H9 (cell line): Measurements from ENCODE around the gene MYDGF. TPM values are rescaled to one million over a fixed set of nuclear protein-coding genes. Genes with fewer than 3 reads are reported as not detected.

Experiments used
- DNase-seq: peaks from one replicate; pipeline ENCODE4 v3.0.0-alpha.2; 2017
- H2AFZ ChIP-seq: one replicate; pipeline ENCODE4 v1.6.1; 2013; ENCODE audit warnings: mild to moderate bottlenecking, low read length, control low read depth, moderate library complexity
- H2AK5ac ChIP-seq: 2 replicates; pipeline ENCODE4 v1.6.1; 2013; ENCODE audit warnings: low read length, control low read depth, mixed read lengths; ENCODE audit not compliant: insufficient read length
- H2BK120ac ChIP-seq: one replicate; pipeline ENCODE4 v1.6.1; 2013; ENCODE audit warnings: low read depth, mild to moderate bottlenecking, low read length, control low read depth, inconsistent platforms; ENCODE audit not compliant: poor library complexity, severe bottlenecking
- H2BK12ac ChIP-seq: 2 replicates; pipeline ENCODE4 v1.6.1; 2013; ENCODE audit warnings: low read length, control low read depth, mixed read lengths, low read depth; ENCODE audit not compliant: insufficient read length
- H2BK15ac ChIP-seq: 2 replicates; pipeline ENCODE4 v1.6.1; 2013; ENCODE audit warnings: low read depth, low read length, control low read depth
- H2BK20ac ChIP-seq: one replicate; pipeline ENCODE4 v1.6.1; 2013; ENCODE audit warnings: low read depth, mild to moderate bottlenecking, low read length, control low read depth, inconsistent platforms; ENCODE audit not compliant: poor library complexity, severe bottlenecking
- H2BK5ac ChIP-seq: 2 replicates; pipeline ENCODE4 v1.6.1; 2013; ENCODE audit warnings: low read length, control low read depth, mixed read lengths; ENCODE audit not compliant: insufficient read length
- H3K14ac ChIP-seq: 2 replicates; pipeline ENCODE4 v1.6.1; 2013; ENCODE audit warnings: low read length, control low read depth; ENCODE audit not compliant: insufficient read depth
- H3K18ac ChIP-seq: 2 replicates; pipeline ENCODE4 v1.6.1; 2013; ENCODE audit warnings: low read depth, mild to moderate bottlenecking, mixed read lengths, low read length, control low read depth; ENCODE audit not compliant: insufficient read length
- H3K23ac ChIP-seq: 2 replicates; pipeline ENCODE4 v1.6.1; 2013; ENCODE audit warnings: low read length, control low read depth, mixed read lengths, low read depth; ENCODE audit not compliant: insufficient read length
- H3K23me2 ChIP-seq: 2 replicates; pipeline ENCODE4 v1.6.1; 2013; ENCODE audit warnings: low read depth, mild to moderate bottlenecking, mixed read lengths, low read length, control low read depth; ENCODE audit not compliant: insufficient read length, poor library complexity, severe bottlenecking
- H3K27ac ChIP-seq: 2 replicates; pipeline ENCODE4 v1.5.1; 2013; ENCODE audit warnings: low read length, control low read depth, mixed read lengths, low read depth; ENCODE audit not compliant: insufficient read length
- H3K27me3 ChIP-seq: 2 replicates; pipeline ENCODE4 v1.6.1; 2013; ENCODE audit warnings: low read length, control low read depth, inconsistent platforms; ENCODE audit not compliant: insufficient read depth
- H3K4ac ChIP-seq: 2 replicates; pipeline ENCODE4 v1.6.1; 2013; ENCODE audit warnings: low read depth, mild to moderate bottlenecking, control low read depth, inconsistent platforms, low read length, moderate library complexity
- H3K4me1 ChIP-seq: 2 replicates; pipeline ENCODE4 v1.6.1; 2013; ENCODE audit warnings: low read length, control low read depth, inconsistent platforms; ENCODE audit not compliant: insufficient read depth
- H3K4me2 ChIP-seq: 2 replicates; pipeline ENCODE4 v1.6.1; 2013; ENCODE audit warnings: low read length, control low read depth, mixed read lengths; ENCODE audit not compliant: insufficient read length, insufficient read depth
- H3K56ac ChIP-seq: 2 replicates; pipeline ENCODE4 v1.6.1; 2013; ENCODE audit warnings: low read depth, mild to moderate bottlenecking, mixed read lengths, low read length, control low read depth; ENCODE audit not compliant: insufficient read length
- H3K79me1 ChIP-seq: 2 replicates; pipeline ENCODE4 v1.6.1; 2013; ENCODE audit warnings: low read depth, mild to moderate bottlenecking, moderate library complexity, low read length, control low read depth, inconsistent platforms; ENCODE audit not compliant: insufficient read depth, poor library complexity, severe bottlenecking
- H3K79me2 ChIP-seq: 2 replicates; pipeline ENCODE4 v1.6.1; 2013; ENCODE audit warnings: low read length, control low read depth, inconsistent platforms; ENCODE audit not compliant: insufficient read depth
- H3K9ac ChIP-seq: 2 replicates; pipeline ENCODE4 v1.6.1; 2013; ENCODE audit warnings: low read length, control low read depth, mixed read lengths; ENCODE audit not compliant: insufficient read length; ENCODE audit errors: extremely low read depth
- H3K9me3 ChIP-seq: one replicate; pipeline ENCODE4 v1.6.1; 2013; ENCODE audit warnings: low read depth, low read length, inconsistent platforms; ENCODE audit not compliant: control insufficient read depth
- H3T11ph ChIP-seq: one replicate; pipeline ENCODE4 v1.6.1; 2013; ENCODE audit warnings: mild to moderate bottlenecking, low read length, control low read depth, inconsistent platforms
- H4K20me1 ChIP-seq: one replicate; pipeline ENCODE4 v1.6.1; 2013; ENCODE audit not compliant: control insufficient read depth, insufficient read length, insufficient read depth
- H4K5ac ChIP-seq: 2 replicates; pipeline ENCODE4 v1.6.1; 2013; ENCODE audit warnings: low read depth, mild to moderate bottlenecking, mixed read lengths, low read length, control low read depth; ENCODE audit not compliant: insufficient read length
- H4K8ac ChIP-seq: replicated peaks from 2 replicates; pipeline ENCODE4 v1.6.1; 2013; ENCODE audit warnings: low read length, control low read depth, mixed read lengths, low read depth; ENCODE audit not compliant: insufficient read length
- H4K91ac ChIP-seq: 2 replicates; pipeline ENCODE4 v1.6.1; 2013; ENCODE audit warnings: low read depth, mild to moderate bottlenecking, moderate library complexity, mixed read lengths, low read length, control low read depth; ENCODE audit not compliant: insufficient read length
- H3K27ac Mint-ChIP-seq, 3 experiments: 2 replicates in 2 of 3; 3 replicates in 1 of 3; pipeline ENCODE4 v1.8.0; 2020 to 2021; ENCODE audit warnings: mixed read lengths in 3 of 3, mild to moderate bottlenecking in 1 of 3, moderate library complexity in 1 of 3
- H3K27me3 Mint-ChIP-seq: 2 replicates; pipeline ENCODE4 v1.8.0; 2021; ENCODE audit warnings: low read depth, mild to moderate bottlenecking, moderate library complexity, mixed read lengths
- H3K36me3 Mint-ChIP-seq, 3 experiments: 2 replicates in 2 of 3; 3 replicates in 1 of 3; pipeline ENCODE4 v1.8.0; 2020 to 2021; ENCODE audit warnings: low read depth in 3 of 3, mixed read lengths in 3 of 3; ENCODE audit not compliant: insufficient read depth in 1 of 3
- H3K4me1 Mint-ChIP-seq, 2 experiments: 2 replicates each; pipeline ENCODE4 v1.8.0; 2020; ENCODE audit warnings: mixed read lengths in 2 of 2
- H3K4me3 Mint-ChIP-seq, 2 experiments: 2 replicates in 1 of 2; 3 replicates in 1 of 2; pipeline ENCODE4 v1.8.0; 2020 to 2021; ENCODE audit warnings: mild to moderate bottlenecking in 2 of 2, mixed read lengths in 2 of 2, moderate library complexity in 1 of 2
- H3K9me3 Mint-ChIP-seq, 2 experiments: 2 replicates in 1 of 2; 3 replicates in 1 of 2; pipeline ENCODE4 v1.8.0; 2020; ENCODE audit warnings: mild to moderate bottlenecking in 2 of 2, mixed read lengths in 2 of 2, moderate library complexity in 1 of 2
- CTCF ChIP-seq: fragments of 200-600 bp; sonication (generic); conservative IDR thresholded peaks from 3 replicates; pipeline ENCODE4 v1.8.0; 2021; ENCODE audit warnings: antibody characterized with exemption, mild to moderate bottlenecking
- WGBS: extraction: QIAGEN DNeasy Blood & Tissue Kit; methylation state at CpG from one replicate; pipeline ENCODE4 v1.1.7; 2013; ENCODE audit warnings: missing lambda C conversion rate, low lambda C conversion rate, mixed read lengths; ENCODE audit not compliant: insufficient read length; ENCODE audit errors: extremely low coverage; 5-methylcytosine and 5-hydroxymethylcytosine counted together
- total RNA-seq: library from RNA; stranded (reverse); gene quantifications from 2 replicates; pipeline ENCODE4 v1.2.1, GENCODE V29; 2021

MYDGF gene
- total RNA-seq, 1 experiment from 2014 or later = 43.4 TPM

GRCh38 chr19:4695224-4695731 lies 25.1 kb upstream of the MYDGF start:
- H4K20me1 ChIP-seq = no peaks in the 10 kb centered on the region
- H2BK120ac ChIP-seq = no peak overlapping the region
- no peak overlapping the region for H3K56ac ChIP-seq
- H3K23ac ChIP-seq = no peak overlapping the region
- no peaks in the 10 kb centered on the region for H3K27me3 Mint-ChIP-seq
- H3K4me3 Mint-ChIP-seq = no peak overlapping the region
- no peaks in the 10 kb centered on the region for H3K79me2 ChIP-seq
- no peak overlapping the region for H4K91ac ChIP-seq
- H3K79me1 ChIP-seq = no peaks in the 10 kb centered on the region
- H3K36me3 Mint-ChIP-seq = peaks cover 27 to 75% (median 64%) of the 10 kb centered on the region in 3 experiments
- H3K23me2 ChIP-seq = no peaks in the 10 kb centered on the region
- no peak overlapping the region for H2BK20ac ChIP-seq
- no peaks in the 10 kb centered on the region for H3K9me3 ChIP-seq
- no peak overlapping the region for H3K27ac ChIP-seq
- H3K18ac ChIP-seq = no peak overlapping the region
- no peak overlapping the region for H3T11ph ChIP-seq
- H2BK12ac ChIP-seq = no peak overlapping the region
- H2AK5ac ChIP-seq = no peak overlapping the region
- TF ChIP-seq CTCF = no peak
- DNase-seq = no peak
- H2AFZ ChIP-seq = no peak overlapping the region
- WGBS = no CpG with 5 or more reads among the region's 19 CpGs
- H3K4me1 Mint-ChIP-seq = no peaks in the 10 kb centered on the region
- no peak overlapping the region for H3K27ac Mint-ChIP-seq
- H3K4me1 ChIP-seq = no peaks in the 10 kb centered on the region
- no peak overlapping the region for H4K5ac ChIP-seq
- H3K27me3 ChIP-seq = no peaks in the 10 kb centered on the region
- no peaks in the 10 kb centered on the region for H3K9me3 Mint-ChIP-seq
- H2BK15ac ChIP-seq = no peak overlapping the region
- no peak overlapping the region for H3K9ac ChIP-seq
- no peak overlapping the region for H4K8ac ChIP-seq
- no peak overlapping the region for H3K14ac ChIP-seq
- H2BK5ac ChIP-seq = no peak overlapping the region
- no peak overlapping the region for H3K4me2 ChIP-seq
- H3K4ac ChIP-seq = no peak overlapping the region
